GM18951 (cell line): ENCODE measurements around the gene MMP8.
"Not testable (repeated sequence)": the region's sequence is repeated elsewhere in the genome, so short reads cannot be mapped to it uniquely, and the experiment has no call there.

ENCODE experiments used
- POLR2A ChIP-seq: IDR thresholded peaks from 4 replicates; pipeline ENCODE4 v1.6.1; 2011; ENCODE audit warnings: mild to moderate bottlenecking; ENCODE audit not compliant: insufficient read length, insufficient read depth; ENCODE audit errors: extremely low read depth
- in situ Hi-C: fragments of 300-500 bp; cut with MboI; formaldehyde crosslinking; loops from one replicate; pipeline ENCODE4 v1.12.0; 2022; ENCODE audit warnings: low sequenced_read_pairs, mixed read lengths, inconsistent platforms; ENCODE audit not compliant: unreplicated experiment

Gene MMP8

DNA sequence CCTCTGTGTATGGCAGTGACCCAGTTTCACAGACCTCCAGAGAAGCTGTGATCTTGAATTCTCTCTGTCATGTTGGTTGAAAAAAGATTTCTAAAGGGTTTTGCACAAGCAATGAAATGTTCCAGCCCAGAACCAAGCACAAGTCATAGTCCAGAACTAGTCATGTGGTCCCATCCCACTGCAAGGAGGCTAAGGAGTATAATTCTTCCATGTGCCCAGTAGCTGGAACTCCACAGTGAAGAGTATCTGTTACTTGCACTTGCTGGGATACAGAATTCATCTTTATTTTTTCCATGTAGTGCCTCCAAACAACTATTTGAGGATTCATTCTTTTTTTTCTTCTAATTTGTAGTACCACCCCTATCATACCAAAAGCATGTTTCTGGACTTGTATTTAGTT is 9.9 kb upstream of the MMP8 start:
- TF ChIP-seq POLR2A, result no peak
- in situ Hi-C loops, result no loop called here

GRCh38 chr11:102733232-102733875 is 8.6 kb upstream of the MMP8 start:
- TF ChIP-seq POLR2A, result no peak
- in situ Hi-C loops, result no loop called here

- in situ Hi-C loops, result not testable (repeated sequence)
These were observed 6.2 kb upstream of the MMP8 start for GRCh38 chr11:102730944-102731343.

GRCh38 chr11:102729849-102730815 is 5.4 kb upstream of the MMP8 start:
- in situ Hi-C loops, result no loop called here
- no peak for TF ChIP-seq POLR2A

GRCh38 chr11:102727890-102728289 is 3.1 kb upstream of the MMP8 start:
- no peak for TF ChIP-seq POLR2A
- in situ Hi-C loops, result no loop called here

DNA sequence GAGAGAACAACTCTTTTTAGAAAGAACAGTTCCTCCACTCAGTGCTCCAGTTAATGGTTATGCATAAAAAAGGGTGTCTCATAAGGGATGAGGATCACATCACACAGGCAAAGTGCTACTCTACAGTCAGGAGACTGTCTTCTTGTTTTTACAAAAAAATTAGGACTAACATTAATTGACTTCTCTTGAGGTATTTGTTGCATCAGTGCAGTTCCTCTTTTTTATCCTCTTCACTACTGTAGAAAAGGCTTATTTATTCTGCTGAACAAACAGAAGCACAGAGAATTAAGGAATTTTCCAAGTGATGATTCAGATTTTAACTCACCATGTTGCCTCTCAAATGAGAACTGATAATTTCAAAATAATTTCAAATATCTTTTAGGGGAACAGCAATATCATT is 1.9 kb downstream of the MMP8 start:
- in situ Hi-C loops, result no loop called here
- no peak for TF ChIP-seq POLR2A

- TF ChIP-seq POLR2A, result no peak
- in situ Hi-C loops, result no loop called here
These were observed 5.0 kb downstream of the MMP8 start for GRCh38 chr11:102719620-102720277.

DNA sequence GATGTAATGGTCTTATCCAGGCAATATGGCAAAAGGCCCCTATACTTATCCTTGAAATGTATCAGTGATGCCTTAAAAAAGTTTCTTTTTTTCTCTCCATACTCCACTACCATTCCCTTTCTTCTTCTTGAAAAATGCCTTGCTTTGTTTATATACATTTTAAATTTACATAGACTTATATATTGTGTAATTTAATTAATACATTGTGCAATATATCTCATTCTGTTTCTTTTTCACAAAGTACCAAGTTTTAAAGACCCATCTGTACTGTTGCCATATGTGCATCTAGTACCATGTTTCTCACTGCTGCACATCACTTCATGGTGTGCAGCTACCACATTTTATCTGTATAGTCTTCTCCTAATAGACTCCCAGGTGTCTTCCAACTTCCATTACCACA is 7.5 kb downstream of the MMP8 start:
- in situ Hi-C loops, result no loop called here

DNA sequence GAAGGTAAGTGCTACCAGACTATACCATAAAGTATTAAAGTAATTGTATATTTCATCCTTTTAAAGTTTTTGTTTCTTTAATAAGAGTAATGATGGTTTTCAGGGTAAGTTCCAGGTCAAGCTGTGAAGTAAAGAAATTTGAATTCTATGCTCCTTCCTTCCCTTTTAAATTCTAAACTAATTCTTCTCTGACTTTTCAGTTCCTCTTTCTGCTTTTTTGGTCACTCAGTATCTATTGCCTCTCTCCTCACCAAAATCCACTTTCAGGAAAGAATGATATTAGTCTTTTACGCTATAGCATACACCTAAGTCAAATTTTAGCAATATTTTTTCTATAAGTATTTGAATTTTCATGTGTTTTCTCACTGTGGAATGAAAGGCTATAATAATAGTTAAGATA is 8.2 kb downstream of the MMP8 start:
- in situ Hi-C loops, result no loop called here
- no peak for TF ChIP-seq POLR2A

More for the DNA sequence above, 7.5 kb downstream of the MMP8 start:
- no peak for TF ChIP-seq POLR2A

DNA sequence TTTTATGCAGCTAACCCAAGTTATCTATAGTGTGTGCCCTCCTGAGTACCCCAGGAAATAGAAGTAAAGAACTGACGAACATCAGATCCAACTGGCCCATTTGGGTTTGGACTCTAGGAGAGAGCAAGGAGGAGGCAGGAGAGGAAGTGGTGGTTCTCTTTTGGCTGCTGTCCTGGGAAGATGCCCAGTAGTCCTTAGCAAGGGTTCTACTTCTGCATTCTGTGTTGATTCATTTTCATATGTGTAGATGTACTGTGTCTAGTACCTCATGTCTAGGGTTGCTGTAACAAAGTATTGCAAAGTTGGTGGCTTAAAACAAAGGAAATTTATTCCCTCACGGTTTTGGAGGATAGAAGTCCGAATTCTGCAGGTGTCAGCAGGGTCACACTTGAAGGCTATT is 12.6 kb downstream of the MMP8 start:
- in situ Hi-C loops, result no loop called here
- TF ChIP-seq POLR2A, result no peak

DNA sequence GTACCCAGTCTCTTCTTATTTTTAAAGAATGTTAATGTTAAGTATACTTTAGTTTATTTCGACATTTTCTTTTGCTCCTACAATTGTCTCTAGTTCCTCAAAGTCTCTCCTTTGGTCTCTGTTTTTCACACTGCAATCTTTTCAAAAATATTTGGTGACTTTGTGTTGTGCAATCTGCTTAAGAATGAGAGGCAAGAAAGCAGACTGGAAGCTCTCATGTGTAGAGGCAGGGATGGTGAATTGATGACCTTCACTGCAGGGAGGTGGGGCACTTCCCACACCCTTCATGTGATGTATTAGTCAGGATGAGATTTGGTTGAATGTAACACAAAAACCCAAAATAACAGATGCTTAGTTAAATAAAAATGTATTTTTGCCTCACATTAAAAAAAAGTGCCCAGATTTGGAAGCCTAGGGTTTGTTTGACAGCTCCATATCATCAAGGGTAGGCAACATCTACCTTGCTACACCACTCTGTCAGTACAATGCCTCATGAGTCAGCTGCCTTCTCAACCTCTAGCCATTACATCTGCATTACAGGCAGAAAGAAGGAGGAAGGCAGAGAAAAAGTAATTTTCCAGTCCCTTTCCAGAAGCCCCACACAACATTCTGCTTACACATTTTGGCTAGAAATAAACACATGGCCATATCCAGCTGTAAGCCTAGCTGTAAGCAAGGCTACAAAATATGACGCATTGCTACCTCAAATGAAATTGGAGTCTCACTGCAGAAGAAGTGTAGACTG is 15.4 kb downstream of the MMP8 start:
- in situ Hi-C loops, result no loop called here
- TF ChIP-seq POLR2A, result no peak

GRCh38 chr11:102708654-102709053 is 16.1 kb downstream of the MMP8 start:
- TF ChIP-seq POLR2A, result no peak
- in situ Hi-C loops, result no loop called here

DNA sequence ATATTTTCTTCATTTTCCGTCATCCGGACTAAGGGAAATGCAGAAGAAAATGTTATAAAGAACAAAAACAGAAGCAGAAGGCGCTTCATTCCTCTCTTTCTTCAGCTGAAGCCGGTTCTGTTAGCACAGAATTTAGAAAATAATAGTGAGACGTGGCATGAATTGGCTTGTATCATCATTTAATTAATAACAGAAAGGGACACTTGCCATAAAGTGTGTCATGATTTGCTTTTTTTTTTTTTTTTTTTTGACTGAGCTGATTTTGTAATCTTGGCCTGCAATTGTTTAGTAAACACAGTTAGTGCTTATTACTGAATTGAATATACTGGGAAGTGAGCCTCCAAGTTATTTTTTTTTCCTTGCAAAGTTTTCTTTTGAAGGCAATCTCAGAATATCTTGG is 19.1 kb downstream of the MMP8 start, which contains the start of gene MMP27:
TSS of gene MMP27 (minus strand) at position 144 of the 400 bp plus-strand sequence. CDS start at position 89, 55 bp downstream.
- TF ChIP-seq POLR2A, result no peak
- in situ Hi-C loops, result no loop called here
